ENCODE results near the gene AGAP1. TPM values are rescaled to one million over a fixed set of nuclear protein-coding genes. Genes with fewer than 3 reads are reported as not detected.

AGAP1 gene
- total and polyA plus RNA-seq, 4 donors, result 2.0 to 8.5 (median 5.4) TPM

GRCh38 chr2:235949567-235950472 is 456.0 kb downstream of the AGAP1 start:
- Histone ChIP-seq H3K27me3 (ENCODE audit: control insufficient read depth in 4 of 4, insufficient read depth in 4 of 4, low read length in 3 of 4) (no peaks in the 10 kb centered on the region), H3K4me1 (ENCODE audit: control insufficient read depth in 4 of 4, insufficient read depth in 4 of 4, low read length in 3 of 4) (no peaks in the 10 kb centered on the region), H3K4me3 (ENCODE audit: low read depth in 1 of 3, low read length in 3 of 3) (no peak overlapping the region), H3K27ac (ENCODE audit: low read depth in 1 of 2, low read length in 2 of 2) (no peak overlapping the region), H3K9ac (ENCODE audit: low read depth in 1 of 2, low read length in 2 of 2) (no peak overlapping the region), H3K36me3 (ENCODE audit: control insufficient read depth in 4 of 4, insufficient read depth in 3 of 4, low read depth in 1 of 4, low read length in 3 of 4) (no peaks in the 10 kb centered on the region), H3K9me3 (ENCODE audit: control insufficient read depth in 4 of 4, low read length in 3 of 4) (no peaks in the 10 kb centered on the region)
- TF ChIP-seq ZBTB33 (IDR thresholded peaks at IDR 0.05), result no peak
- no peak for TF ChIP-seq JUND (IDR thresholded peaks at IDR 0.05)
- TF ChIP-seq HNF4G (IDR thresholded peaks at IDR 0.05), result no peak
- TF ChIP-seq EGR1 (IDR thresholded peaks at IDR 0.05; ENCODE audit: low read depth in 2 of 2), result no peak
- no peak for TF ChIP-seq CTCF (IDR thresholded peaks at IDR 0.05; ENCODE audit: low read depth, low read length, missing input control)
- no peak for TF ChIP-seq TAF1 (conservative IDR thresholded peaks at IDR 0.05)
- no peak for TF ChIP-seq NR2F2 (IDR thresholded peaks at IDR 0.05)
- TF ChIP-seq RAD21 (IDR thresholded peaks at IDR 0.05), result no peak
- no peak for TF ChIP-seq RXRA (IDR thresholded peaks at IDR 0.05)
- TF ChIP-seq FOXA2 (IDR thresholded peaks at IDR 0.05), result no peak
- no peak for TF ChIP-seq MAX (IDR thresholded peaks at IDR 0.05)
- no peak for TF ChIP-seq HNF4A (conservative IDR thresholded peaks at IDR 0.05)
- no peak for TF ChIP-seq ATF3 (IDR thresholded peaks at IDR 0.05)
- no peak for TF ChIP-seq YY1 (IDR thresholded peaks at IDR 0.05)
- TF ChIP-seq GABPA (IDR thresholded peaks at IDR 0.05 in 1 of 2, conservative IDR thresholded peaks at IDR 0.05 in 1 of 2), result no peak
- no peak for TF ChIP-seq SP1 (IDR thresholded peaks at IDR 0.05)
- no peak for TF ChIP-seq REST (IDR thresholded peaks at IDR 0.05)
- DNase-seq (ENCODE audit: low spot score), result no peak
- 95% methylated on average over 17 of the region's 17 CpGs for WGBS

All from liver (tissue), 9 donors.